ENCODE measurements around the gene RBPJ.

RBPJ gene

GRCh38 chr4:26463386-26463785 is 142.6 kb downstream of the RBPJ start:
- DNase-seq: no peak

- DNase-seq: no peak
These were observed 143.7 kb downstream of the RBPJ start for GRCh38 chr4:26464420-26465095.

GRCh38 chr4:26466578-26467270 is 145.9 kb downstream of the RBPJ start:
- no peak for DNase-seq

- no peak for DNase-seq
These were observed 146.9 kb downstream of the RBPJ start for GRCh38 chr4:26467724-26468123.

- no peak for DNase-seq
These were observed 147.6 kb downstream of the RBPJ start for GRCh38 chr4:26468283-26468949.

GRCh38 chr4:26468977-26469376 is 148.2 kb downstream of the RBPJ start:
- no peak for DNase-seq

GRCh38 chr4:26471890-26472289 is 151.1 kb downstream of the RBPJ start:
- no peak for DNase-seq

- no peak for DNase-seq
These were observed 153.1 kb downstream of the RBPJ start for GRCh38 chr4:26473893-26474292.

- no peak for DNase-seq
These were observed 153.7 kb downstream of the RBPJ start for GRCh38 chr4:26474551-26474950.

GRCh38 chr4:26475716-26476115 is 154.9 kb downstream of the RBPJ start:
- DNase-seq: no peak

- DNase-seq: no peak
These were observed 155.7 kb downstream of the RBPJ start for GRCh38 chr4:26476545-26476944.

- DNase-seq: no peak
These were observed 157.5 kb downstream of the RBPJ start for GRCh38 chr4:26478330-26478729.

GRCh38 chr4:26482508-26483462 is 162.0 kb downstream of the RBPJ start:
- no peak for DNase-seq

- no peak for DNase-seq
These were observed 163.3 kb downstream of the RBPJ start for GRCh38 chr4:26484032-26484515.

- no peak for DNase-seq
These were observed 163.7 kb downstream of the RBPJ start for GRCh38 chr4:26484516-26484915.
